Fibroblast of skin of right biceps (primary cell): ENCODE measurements around the gene SUPT3H.
A peak's percentile ranks its signal among the peaks of the same experiment; 100 is the strongest.
"Not testable (repeated sequence)": the region's sequence is repeated elsewhere in the genome, so short reads cannot be mapped to it uniquely, and the experiment has no call there.

ENCODE experiments used
- DNase-seq: peaks from one replicate; pipeline ENCODE4 v3.0.0-alpha.2; 2013

Gene SUPT3H

GRCh38 chr6:45320349-45320748 lies 57.4 kb downstream of the SUPT3H start:
- DNase-seq: no peak

- DNase-seq: no peak
Observed at GRCh38 chr6:45314146-45314545, 63.6 kb downstream of the SUPT3H start.

- DNase-seq: no peak
Observed at GRCh38 chr6:45310118-45310788, 67.5 kb downstream of the SUPT3H start.

- DNase-seq: peak; percentile 41
Observed at GRCh38 chr6:45305546-45305945, 72.2 kb downstream of the SUPT3H start.

GRCh38 chr6:45302832-45303231 lies 74.9 kb downstream of the SUPT3H start:
- no peak for DNase-seq

GRCh38 chr6:45301348-45302142 lies 76.2 kb downstream of the SUPT3H start:
- DNase-seq: no peak

- DNase-seq: no peak
Observed at GRCh38 chr6:45300736-45301135, 77.0 kb downstream of the SUPT3H start.

- no peak for DNase-seq
Observed at GRCh38 chr6:45299096-45299581, 78.6 kb downstream of the SUPT3H start.

GRCh38 chr6:45297320-45297719 lies 80.4 kb downstream of the SUPT3H start:
- DNase-seq: no peak

GRCh38 chr6:45294065-45294701 lies 83.6 kb downstream of the SUPT3H start:
- DNase-seq: not testable (repeated sequence)

- no peak for DNase-seq
Observed at GRCh38 chr6:45293306-45293705, 84.4 kb downstream of the SUPT3H start.

GRCh38 chr6:45289751-45290514 lies 87.8 kb downstream of the SUPT3H start:
- no peak for DNase-seq

- not testable (repeated sequence) for DNase-seq
Observed at GRCh38 chr6:45286707-45287106, 91.0 kb downstream of the SUPT3H start.

- peak; percentile 12 for DNase-seq
Observed at GRCh38 chr6:45278367-45278766, 99.4 kb downstream of the SUPT3H start.

- not testable (repeated sequence) for DNase-seq
Observed at GRCh38 chr6:45277741-45278140, 100.0 kb downstream of the SUPT3H start.

- no peak for DNase-seq
Observed at GRCh38 chr6:45275358-45275757, 102.4 kb downstream of the SUPT3H start.

GRCh38 chr6:45272626-45273025 lies 105.1 kb downstream of the SUPT3H start:
- no peak for DNase-seq

- peak; percentile 35 for DNase-seq
Observed at GRCh38 chr6:45265246-45265645, 112.5 kb downstream of the SUPT3H start.

- DNase-seq: no peak
Observed at GRCh38 chr6:45260696-45261095, 117.0 kb downstream of the SUPT3H start.

GRCh38 chr6:45256697-45257695 lies 120.7 kb downstream of the SUPT3H start:
- DNase-seq: peak; percentile 3

GRCh38 chr6:45255434-45255833 lies 122.3 kb downstream of the SUPT3H start:
- no peak for DNase-seq

GRCh38 chr6:45254253-45254652 lies 123.5 kb downstream of the SUPT3H start:
- DNase-seq: no peak
